ENCODE data around the gene NTRK3.

- TF ChIP-seq, protein P1, sequence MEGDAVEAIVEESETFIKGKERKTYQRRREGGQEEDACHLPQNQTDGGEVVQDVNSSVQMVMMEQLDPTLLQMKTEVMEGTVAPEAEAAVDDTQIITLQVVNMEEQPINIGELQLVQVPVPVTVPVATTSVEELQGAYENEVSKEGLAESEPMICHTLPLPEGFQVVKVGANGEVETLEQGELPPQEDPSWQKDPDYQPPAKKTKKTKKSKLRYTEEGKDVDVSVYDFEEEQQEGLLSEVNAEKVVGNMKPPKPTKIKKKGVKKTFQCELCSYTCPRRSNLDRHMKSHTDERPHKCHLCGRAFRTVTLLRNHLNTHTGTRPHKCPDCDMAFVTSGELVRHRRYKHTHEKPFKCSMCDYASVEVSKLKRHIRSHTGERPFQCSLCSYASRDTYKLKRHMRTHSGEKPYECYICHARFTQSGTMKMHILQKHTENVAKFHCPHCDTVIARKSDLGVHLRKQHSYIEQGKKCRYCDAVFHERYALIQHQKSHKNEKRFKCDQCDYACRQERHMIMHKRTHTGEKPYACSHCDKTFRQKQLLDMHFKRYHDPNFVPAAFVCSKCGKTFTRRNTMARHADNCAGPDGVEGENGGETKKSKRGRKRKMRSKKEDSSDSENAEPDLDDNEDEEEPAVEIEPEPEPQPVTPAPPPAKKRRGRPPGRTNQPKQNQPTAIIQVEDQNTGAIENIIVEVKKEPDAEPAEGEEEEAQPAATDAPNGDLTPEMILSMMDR (conservative IDR thresholded peaks at IDR 0.05): no peak
- no peak for TF ChIP-seq EZH2 (IDR thresholded peaks at IDR 0.05; ENCODE audit: low read depth)
Measured at GRCh38 chr15:87887177-87887576, 369.4 kb downstream of the NTRK3 start.

All from PC-9 (cell line).